DOHH2 (cell line): ENCODE measurements around the gene HRCT1.

Experiments
- CTCF ChIP-seq: fragments of 200-600 bp; sonication (generic); IDR thresholded peaks from one replicate; pipeline ENCODE4 v1.5.1; 2014; ENCODE audit warnings: antibody characterized with exemption, mild to moderate bottlenecking, low read depth, low read length; ENCODE audit not compliant: poor library complexity, severe bottlenecking
- EZH2phosphoT487 ChIP-seq: fragments of 200-600 bp; sonication (generic); IDR thresholded peaks from 2 replicates; pipeline ENCODE4 v1.6.1; 2017; ENCODE audit warnings: borderline replicate concordance, mild to moderate bottlenecking, antibody characterized with exemption, low read length, moderate library complexity, mixed read lengths

GRCh38 chr9:35864695-35865255, 41.2 kb upstream of the HRCT1 start:
- TF ChIP-seq CTCF (no peak), EZH2phosphoT487 (no peak)
